Activated CD4-positive, alpha-beta T cell treated with anti-CD3 and anti-CD28 coated beads for 24 hours (primary cell): Measurements from ENCODE around the gene TACC2.
"Not testable (repeated sequence)": the region's sequence is repeated elsewhere in the genome, so short reads cannot be mapped to it uniquely, and the experiment has no call there.

Experiments
- DNase-seq, 2 donors: peaks; one replicate each; pipeline ENCODE4 v3.0.0-alpha.2; 2020; ENCODE audit warnings: low read depth in 2 of 2

TACC2 gene

DNA sequence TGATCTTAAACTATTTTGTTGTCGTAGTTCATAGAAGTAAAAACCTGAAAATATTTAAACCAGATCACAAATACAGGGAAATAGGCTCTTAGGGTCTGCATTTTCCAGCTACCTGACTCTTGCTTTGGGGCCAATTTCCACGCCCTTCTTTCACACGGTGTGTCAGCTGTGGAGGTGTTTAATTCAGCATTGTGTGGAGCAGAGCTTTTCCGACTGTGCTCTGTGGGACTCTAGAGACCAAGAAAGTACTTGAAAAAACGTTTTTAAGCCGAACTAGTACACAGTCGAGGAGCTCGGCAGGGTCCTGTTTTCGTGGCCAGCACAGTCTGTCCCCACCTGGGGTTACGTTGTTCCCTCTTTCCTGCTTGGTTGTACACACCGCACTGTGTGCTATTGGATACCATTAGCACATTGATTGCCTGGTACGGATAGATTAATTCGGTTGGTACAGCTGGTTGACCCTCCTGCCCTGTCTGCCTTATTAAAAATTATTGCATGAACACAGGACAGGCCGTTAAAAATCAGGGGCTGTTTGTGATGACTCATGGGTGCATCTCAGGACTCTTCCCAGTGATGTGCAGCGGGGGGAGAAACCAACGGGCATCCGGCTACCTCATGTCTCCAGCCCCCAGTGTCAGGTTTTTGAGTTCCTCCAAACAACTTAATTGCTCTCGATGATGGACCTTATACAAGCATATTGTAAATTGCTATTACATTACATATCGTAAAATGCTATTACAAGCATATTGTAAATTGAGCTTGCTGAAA is 201.4 kb downstream of the TACC2 start:
- DNase-seq, result no peak

DNA sequence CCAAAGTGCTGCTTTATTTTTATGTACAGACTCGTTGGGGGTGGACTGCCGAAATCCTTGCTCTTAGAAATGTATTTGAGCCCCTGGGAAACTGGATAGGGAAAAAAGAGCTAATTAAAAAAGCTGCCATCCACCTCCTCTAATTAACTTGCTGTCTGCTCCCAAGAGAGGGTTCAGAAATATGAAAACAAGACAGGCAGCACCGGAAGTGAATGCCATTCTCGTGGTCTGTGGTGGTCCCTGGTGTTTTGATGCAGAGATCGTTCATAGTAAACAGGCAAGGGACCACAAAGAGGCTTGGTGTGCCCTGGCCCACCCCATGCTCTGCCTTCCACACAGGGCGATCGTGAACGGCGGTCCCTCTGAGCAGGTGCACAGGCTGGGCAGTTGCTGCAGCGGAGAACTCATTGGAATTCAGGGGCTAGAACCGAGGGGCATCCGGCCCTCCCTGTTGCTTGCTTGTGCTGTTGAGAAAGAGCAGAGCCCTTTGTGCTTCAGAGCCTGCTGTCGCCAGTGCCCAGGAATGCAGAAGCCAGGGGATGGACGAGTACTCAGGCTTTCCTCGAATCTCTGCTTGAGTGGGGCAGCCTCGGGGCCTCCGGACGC is 203.1 kb downstream of the TACC2 start:
- DNase-seq, result no peak

DNA sequence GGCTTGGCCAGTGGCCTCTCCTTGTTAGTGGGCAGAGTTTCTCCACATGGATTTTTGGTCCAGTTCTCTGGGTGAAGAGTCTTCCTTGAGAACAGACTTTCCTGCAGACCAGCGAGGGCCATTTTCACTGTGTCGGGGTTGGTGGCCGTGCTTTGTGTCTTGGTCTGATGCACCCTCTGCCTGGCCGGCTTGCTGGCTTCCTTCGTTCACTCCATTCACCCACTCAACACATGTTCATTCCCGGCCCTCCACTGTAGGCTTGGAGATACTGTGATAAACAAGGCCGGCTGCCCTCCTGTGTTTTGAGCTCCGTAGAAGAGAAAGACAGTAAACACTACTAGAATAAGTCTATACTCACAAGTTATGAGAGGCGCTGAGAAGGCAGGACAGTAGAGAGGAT is 205.3 kb downstream of the TACC2 start:
- DNase-seq, result no peak

DNA sequence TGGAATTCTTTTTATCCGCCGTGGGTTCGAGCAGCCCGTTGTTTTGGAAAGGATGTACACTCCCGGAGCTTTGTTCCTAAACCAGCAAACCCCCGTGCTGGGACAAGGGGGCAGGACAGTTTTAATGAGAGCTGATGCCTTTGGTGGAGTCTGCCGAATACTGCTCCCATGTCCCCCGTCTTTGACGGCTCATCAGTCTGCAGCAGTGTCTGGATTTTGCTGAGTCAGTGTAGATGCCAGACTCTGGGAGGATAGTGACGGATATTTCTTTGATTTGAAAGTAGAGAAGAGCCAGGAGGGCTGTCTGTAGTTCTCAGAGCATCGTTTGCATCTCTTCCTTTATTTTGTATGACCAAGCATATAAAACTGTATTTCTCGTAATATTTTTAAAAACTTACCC is 207.3 kb downstream of the TACC2 start:
- no peak for DNase-seq

DNA sequence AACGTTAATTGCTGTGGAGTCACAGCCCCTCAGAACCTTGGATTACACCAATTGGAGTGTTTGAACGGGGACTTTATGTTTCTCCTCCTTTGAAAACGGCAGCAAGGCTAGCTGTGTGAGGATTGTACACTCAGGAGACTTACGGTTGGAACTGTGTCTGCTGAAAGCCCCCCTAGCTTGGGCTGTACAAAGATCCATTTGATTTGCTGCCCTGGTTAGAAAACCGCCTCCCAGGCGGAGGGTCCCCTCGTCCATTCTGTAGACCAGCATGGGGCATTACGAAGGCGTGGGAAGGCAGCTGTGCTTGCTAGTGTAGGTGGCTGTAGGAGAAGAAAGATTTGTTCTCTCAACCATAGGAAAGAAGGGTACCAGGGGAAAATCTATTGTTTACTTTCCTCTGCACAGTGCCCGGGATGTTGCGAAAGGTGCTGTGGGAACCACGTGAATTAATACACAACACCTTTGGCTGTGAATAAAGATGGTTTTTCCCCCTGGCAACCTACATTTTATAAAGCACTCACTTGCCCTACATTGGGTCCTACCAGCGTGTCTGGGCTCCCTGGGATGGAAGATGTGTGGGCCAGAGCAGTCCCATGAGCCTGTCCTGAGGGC is 208.8 kb downstream of the TACC2 start:
- no peak for DNase-seq

DNA sequence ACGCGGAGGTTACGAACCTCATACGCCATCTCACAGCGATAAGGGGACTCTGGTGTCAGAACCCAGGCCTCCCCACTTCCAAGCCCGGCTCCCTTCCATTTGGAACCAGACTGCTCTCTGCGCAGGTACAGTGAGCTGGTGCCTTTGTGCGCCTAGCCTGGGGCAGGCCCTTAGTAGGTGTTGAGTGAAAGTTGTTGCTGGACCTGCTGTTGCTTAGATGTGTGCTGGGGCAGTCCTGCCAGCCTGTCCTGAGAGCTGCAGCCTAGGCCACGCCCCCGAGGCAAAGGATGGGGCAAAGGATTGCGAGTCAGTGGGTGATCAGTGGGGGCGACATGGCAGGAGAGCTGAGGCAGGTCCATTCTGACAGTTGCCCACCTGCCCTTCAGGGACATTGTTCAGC is 209.7 kb downstream of the TACC2 start:
- DNase-seq, result no peak

DNA sequence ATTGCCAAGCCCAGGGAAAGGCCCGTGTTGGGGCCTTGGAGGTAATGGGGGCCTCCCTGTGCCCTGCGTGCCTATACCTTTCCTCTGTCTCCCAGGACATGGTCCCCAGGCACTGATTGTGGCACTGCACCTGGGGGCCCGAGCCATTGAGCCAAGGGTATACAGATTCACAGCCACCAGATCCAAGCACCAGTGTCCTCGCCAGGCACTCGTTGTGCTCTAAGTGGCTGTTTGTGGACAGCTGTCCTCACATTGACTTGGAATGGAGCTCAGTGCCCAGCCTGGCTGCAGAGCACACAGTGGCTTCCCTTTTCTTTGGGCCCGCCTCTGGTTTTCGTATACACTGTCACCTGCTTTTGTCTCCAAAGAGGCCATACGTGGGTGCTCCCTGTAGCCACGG is 210.1 kb downstream of the TACC2 start:
- no peak for DNase-seq

DNA sequence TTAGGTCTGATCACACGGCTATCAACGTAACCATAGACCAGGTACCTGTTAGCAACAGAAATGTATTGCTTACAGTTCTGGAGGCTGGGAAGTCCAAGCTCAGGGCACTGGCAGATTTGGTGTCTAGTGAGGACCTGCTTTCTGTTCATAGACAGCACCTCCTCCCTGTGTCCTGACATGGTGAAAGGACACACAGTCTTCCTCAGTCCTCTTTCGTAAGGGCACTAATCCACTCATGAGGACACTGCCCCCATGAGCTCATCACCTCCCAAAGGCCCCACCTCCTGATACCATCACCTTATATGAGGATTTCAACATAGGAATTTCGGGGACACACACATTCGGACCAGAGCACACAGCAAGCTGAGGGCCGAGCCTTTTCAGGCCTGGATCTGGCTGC is 210.7 kb downstream of the TACC2 start:
- DNase-seq, result no peak

DNA sequence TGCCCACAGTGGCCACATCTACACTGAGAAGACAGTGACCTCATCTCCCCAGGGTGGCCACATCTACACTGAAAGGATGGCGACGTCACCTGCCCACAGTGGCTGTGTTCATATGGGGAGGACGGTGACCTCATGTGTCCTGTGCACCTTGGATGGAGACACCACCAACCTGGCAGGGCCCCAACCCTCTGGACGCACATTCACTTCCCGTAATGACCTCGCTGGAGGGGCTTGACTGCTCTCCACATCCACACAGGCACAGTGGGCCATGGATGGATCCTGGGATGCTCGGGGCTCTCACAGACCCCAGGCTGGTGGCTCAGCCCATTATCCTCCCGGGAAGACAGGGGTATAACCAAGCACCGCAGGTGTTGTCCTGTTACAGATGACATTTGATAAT is 212.4 kb downstream of the TACC2 start:
- no peak for DNase-seq

DNA sequence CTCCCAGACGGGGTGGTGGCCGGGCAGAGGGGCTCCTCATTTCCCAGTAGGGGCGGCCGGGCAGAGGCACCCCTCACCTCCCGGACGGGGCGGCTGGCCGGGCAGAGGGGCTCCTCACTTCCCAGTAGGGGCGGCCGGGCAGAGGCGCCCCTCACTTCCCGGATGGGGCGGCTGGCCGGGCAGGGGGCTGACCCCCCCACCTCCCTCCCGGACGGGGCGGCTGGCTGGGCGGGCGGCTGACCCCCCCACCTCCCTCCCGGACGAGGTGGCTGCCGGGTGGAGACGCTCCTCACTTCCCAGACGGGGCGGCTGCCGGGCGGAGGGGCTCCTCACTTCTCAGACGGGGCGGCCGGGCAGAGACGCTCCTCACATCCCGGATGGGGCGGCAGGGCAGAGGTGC is 214.2 kb downstream of the TACC2 start:
- DNase-seq, result not testable (repeated sequence)

DNA sequence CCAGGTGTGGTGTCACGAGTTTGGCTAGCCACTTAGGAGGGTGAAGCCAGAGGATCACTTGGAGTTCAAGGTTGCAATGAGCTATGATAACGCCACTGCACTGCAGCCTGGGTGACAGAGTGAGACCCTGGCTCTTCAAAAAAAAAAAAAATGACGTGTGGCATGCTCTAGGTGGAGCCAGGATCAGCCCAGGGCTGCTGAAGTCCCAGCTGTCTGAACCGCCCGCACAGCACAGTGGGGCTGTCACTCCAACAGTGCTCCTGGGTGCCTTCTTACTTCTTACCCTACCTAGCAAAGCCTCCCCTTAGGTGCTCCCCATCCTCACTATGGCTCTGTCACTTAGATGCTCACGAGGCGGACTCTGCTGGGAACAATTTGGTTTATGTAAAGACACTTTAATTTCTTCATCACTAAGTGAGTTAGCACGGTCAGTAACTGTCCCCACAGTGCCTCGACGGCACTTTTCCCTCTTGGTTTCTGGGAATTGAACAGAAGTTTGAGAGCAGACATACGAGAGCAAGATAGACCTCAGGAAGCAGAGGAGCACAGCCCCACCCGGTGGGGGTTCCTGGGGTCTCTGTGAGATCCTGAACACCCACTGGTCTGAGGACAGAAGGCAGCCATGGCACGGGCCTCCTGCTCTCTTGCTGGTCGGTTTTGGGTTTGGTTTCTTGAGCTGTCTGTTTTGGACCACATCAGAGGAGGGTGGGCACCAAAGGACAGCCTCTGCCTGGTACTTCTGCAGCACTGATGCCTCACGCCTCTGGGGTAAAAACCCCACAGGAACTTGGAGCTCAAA is 215.9 kb downstream of the TACC2 start:
- DNase-seq, result no peak

DNA sequence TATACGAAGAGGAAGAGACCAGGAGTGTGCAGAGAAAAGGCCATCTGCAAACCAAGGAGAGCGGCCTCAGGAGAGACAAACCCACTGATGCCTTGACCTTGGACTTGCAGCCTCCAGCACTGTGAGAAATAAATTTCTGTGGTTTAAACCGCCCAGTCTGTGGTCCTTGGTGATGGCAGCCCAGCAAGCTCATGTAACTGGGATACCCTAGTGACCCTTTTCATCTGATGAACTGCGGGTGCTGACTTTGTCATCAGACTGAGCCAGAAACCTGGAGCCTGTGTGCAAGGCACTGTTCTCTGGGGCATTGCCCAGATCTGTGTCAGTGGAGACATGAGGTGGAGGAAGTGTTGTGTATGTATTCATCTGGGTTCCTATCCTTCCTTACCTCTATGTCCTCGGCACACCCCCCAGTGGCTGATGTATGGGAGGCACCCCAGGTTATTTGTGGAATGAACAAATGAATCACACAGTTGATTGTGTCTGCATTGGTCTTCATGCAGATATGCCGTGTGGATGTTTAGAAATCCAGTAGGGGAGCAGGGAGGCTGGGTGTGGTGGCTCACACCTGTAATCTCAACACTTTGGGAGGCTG is 217.6 kb downstream of the TACC2 start:
- DNase-seq, result no peak

DNA sequence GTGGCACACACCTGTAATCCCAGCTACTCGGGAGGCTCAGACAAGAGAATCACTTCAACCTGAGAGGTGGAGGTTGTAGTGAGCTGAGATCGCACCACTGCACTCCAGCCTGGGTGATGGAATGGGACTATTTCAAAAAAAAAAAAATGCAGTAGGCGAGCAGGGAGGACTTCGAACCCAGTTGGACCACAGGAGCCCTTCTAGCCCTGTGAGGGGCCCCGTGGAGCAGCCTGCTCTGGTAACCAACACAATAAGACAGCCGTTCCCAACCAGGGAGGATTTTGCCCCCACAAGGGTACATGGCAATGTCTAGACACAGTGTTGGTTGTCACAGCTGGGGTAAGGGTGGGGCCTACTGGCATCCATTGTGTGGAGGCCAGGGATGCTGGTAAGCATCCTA is 218.2 kb downstream of the TACC2 start:
- DNase-seq, result no peak

DNA sequence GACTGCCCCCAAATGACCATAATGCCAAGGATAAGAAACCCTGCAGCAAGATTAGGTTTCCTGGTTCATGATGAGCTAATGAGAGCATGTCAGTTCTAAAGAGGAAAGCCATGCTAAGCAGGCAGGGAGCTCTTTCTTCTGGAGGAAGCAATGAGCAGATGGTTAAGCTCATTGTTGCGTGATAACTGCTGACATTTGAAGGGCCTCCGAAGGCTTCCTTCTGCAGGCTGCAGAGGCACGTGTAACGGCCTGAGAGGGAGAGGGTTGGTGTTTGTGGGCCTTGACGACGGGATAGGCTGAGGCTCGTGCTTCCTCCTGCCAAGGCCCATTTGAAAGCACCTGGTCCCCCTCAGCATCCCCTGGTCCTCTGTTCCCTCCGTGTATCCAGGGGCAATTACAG is 218.6 kb downstream of the TACC2 start:
- DNase-seq, result no peak

DNA sequence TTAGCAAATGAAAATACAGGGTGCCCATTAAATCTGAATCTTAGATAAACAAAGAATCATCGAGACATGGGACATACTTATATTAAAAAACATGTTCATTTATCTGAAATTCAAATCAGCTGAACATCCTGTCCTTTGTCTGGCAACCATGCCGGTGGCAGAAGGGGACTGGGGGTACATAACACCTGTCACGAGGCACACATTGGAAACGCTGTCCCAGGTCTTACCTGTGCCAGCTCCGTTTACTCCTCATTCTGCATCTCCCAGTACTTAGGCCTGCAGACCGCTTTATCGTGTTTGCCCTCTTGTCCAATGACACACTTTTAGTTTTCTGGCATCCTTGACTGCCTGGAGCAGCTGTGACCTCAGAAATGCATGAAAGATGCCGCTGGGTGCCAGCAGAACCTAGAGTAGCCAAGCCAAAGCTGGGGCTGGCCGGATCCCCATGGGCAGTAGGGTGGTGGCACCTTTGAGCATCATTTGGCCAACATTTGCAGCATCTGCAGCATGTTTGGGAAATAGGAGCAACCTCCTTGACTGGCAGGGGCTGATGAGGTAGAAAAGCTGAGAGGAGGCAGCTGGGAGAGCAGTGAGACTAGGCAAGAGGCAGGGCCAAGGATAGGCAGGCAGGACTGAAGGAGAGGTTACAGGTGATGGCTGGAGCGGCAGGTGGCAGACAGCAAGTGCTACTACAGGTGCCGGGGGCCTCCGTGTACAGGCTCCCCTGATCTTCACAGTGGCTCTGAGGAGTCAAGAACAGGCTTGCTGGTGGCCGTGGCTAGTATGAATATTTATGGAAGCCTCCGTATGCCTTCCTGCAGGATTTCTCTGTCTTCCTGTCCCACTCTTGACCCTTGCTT is 219.8 kb downstream of the TACC2 start:
- no peak for DNase-seq

DNA sequence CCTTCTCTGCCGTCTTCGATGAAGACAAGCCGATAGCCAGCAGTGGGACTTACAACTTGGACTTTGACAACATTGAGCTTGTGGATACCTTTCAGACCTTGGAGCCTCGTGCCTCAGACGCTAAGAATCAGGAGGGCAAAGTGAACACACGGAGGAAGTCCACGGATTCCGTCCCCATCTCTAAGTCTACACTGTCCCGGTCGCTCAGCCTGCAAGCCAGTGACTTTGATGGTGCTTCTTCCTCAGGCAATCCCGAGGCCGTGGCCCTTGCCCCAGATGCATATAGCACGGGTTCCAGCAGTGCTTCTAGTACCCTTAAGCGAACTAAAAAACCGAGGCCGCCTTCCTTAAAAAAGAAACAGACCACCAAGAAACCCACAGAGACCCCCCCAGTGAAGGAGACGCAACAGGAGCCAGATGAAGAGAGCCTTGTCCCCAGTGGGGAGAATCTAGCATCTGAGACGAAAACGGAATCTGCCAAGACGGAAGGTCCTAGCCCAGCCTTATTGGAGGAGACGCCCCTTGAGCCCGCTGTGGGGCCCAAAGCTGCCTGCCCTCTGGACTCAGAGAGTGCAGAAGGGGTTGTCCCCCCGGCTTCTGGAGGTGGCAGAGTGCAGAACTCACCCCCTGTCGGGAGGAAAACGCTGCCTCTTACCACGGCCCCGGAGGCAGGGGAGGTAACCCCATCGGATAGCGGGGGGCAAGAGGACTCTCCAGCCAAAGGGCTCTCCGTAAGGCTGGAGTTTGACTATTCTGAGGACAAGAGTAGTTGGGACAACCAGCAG is 221.7 kb downstream of the TACC2 start:
- no peak for DNase-seq

DNA sequence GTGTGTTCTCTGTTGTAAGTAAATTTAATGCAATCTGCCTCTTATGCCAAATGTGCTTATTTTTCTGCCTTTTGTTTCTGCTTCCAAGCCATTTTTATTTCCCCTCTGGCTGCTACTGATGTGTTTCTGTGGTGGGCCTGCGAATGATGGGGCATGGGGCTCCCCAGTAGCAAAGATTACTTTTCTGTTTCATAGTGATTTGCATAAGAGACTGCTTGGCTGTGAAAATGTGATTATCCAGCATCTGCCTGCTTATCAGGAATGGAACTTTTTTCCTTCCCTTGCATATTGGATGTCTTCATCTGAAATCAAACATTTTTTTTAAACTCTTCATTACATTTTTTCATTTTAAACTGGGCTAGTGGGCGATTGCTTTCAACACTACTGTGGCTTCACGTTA is 224.4 kb downstream of the TACC2 start:
- DNase-seq, result no peak

DNA sequence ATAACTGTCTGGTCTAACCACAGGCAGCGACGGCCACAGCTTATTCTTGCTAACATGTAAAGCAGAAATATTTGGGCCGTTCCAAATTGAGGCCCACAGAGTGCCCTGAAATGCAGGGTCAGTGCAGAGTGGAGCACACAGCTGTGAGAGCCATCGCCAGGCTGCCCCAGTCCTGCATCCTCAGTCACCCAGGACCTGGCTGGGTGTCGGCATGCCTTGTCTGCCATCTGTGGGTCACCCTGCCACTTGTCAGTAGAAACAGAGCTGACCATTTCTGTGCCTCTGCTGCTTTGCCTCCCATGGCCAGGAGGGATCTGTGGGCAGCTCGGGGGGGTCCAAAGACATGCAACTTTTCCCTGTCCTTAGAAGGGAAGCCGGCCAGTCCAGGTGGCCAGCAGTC is 224.8 kb downstream of the TACC2 start:
- no peak for DNase-seq

DNA sequence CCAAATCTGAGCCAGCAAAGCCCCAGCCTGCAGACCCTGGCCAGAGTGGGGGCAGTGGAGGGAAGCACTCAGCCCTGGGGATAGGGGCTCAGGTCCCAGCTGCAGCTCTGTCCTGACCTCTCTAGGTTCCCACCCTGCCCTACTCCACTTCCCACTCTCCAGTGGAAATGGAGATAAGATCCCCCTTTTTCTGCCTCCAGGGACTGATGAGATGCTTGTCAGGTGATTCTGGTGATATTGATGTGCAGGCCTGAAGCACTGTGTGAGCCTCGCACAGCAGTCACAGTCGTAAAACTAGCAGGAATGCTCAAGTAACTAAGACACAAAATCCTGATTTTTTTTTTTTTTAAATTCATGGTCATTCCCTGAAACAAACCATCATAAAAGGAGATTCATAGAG is 227.1 kb downstream of the TACC2 start:
- no peak for DNase-seq

DNA sequence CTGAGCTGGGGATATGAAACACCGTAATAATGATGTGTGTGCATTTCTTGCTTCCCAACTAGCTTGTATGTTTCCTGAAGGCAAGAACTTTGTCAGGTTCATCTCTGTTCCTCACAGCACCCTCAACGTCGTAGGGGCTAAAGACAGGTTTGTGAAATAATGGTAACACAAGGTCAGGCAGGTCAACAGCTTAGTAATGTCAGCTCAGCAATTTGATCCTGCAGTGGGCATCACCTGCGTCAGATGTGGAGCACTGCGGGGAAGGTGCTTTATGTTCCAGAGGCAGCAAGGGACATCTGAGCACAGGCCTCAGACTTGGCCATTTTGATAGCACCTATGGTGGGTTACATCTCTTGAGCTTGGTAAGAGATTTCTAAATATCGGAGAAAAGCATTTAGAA is 230.4 kb downstream of the TACC2 start:
- DNase-seq, result no peak
